CD4-positive, CD25-positive, alpha-beta regulatory T cell (primary cell): ENCODE results near the gene DND1. TPM values are rescaled to one million over a fixed set of nuclear protein-coding genes. Genes with fewer than 3 reads are reported as not detected.

ENCODE experiments used
- ATAC-seq, 2 donors: fragments of 150-1000 bp; cut with Tn5 transposase; one replicate each; pipeline ENCODE4 v1.10.0; 2021; ENCODE audit warnings: low read depth in 2 of 2, moderate number of reproducible peaks in 2 of 2, moderate library complexity in 1 of 2
- DNase-seq, 3 donors: peaks; one replicate each; pipeline versions ENCODE4 v3.0.0 to v3.0.0-alpha.2; 2012 to 2022; ENCODE audit warnings: mixed read lengths in 1 of 3
- H3K27ac ChIP-seq: one replicate; pipeline ENCODE4 v1.7.0; 2013; ENCODE audit warnings: mild to moderate bottlenecking, low read length; ENCODE audit not compliant: insufficient read depth, poor library complexity, severe bottlenecking
- H3K27me3 ChIP-seq: one replicate; pipeline ENCODE4 v1.7.0; 2013; ENCODE audit warnings: low read length; ENCODE audit not compliant: control insufficient read depth, insufficient read depth
- H3K36me3 ChIP-seq: one replicate; pipeline ENCODE4 v1.7.0; 2013; ENCODE audit warnings: mild to moderate bottlenecking, low read length, moderate library complexity; ENCODE audit not compliant: control insufficient read depth, insufficient read depth
- H3K4me1 ChIP-seq: 2 replicates; pipeline ENCODE4 v1.7.0; 2013; ENCODE audit warnings: mild to moderate bottlenecking, low read length; ENCODE audit not compliant: insufficient read depth, control insufficient read depth, poor library complexity, severe bottlenecking
- H3K4me3 ChIP-seq: one replicate; pipeline ENCODE4 v1.7.0; 2013; ENCODE audit warnings: low read depth, mild to moderate bottlenecking, low read length, moderate library complexity
- H3K9me3 ChIP-seq, 2 experiments: 1 replicate in 1 of 2; 2 replicates in 1 of 2; pipeline ENCODE4 v1.7.0; 2013; ENCODE audit warnings: low read length in 2 of 2, mild to moderate bottlenecking in 1 of 2, moderate library complexity in 1 of 2; ENCODE audit not compliant: control insufficient read depth in 2 of 2
- H3K27ac Mint-ChIP-seq, 3 donors: one replicate each; pipeline ENCODE4 v1.8.0; 2020 to 2022; ENCODE audit warnings: mild to moderate bottlenecking in 3 of 3, mixed read lengths in 3 of 3, moderate library complexity in 2 of 3
- H3K27me3 Mint-ChIP-seq: one replicate; pipeline ENCODE4 v1.8.0; 2022; ENCODE audit warnings: mild to moderate bottlenecking, mixed read lengths
- H3K36me3 Mint-ChIP-seq: one replicate; pipeline ENCODE4 v1.8.0; 2020; ENCODE audit warnings: mixed read lengths
- H3K4me1 Mint-ChIP-seq, 4 donors: one replicate each; pipeline ENCODE4 v1.8.0; 2020 to 2022; ENCODE audit warnings: mixed read lengths in 4 of 4, mild to moderate bottlenecking in 1 of 4
- H3K4me3 Mint-ChIP-seq, 4 donors: one replicate each; pipeline ENCODE4 v1.8.0; 2020 to 2022; ENCODE audit warnings: mild to moderate bottlenecking in 4 of 4, mixed read lengths in 4 of 4, moderate library complexity in 3 of 4
- H3K9me3 Mint-ChIP-seq, 7 donors: one replicate each; pipeline ENCODE4 v1.8.0; 2020 to 2022; ENCODE audit warnings: mixed read lengths in 7 of 7, mild to moderate bottlenecking in 3 of 7, moderate library complexity in 2 of 7
- polyA plus RNA-seq, 4 donors: library from polyadenylated mRNA; unstranded; fragments of 300-500 nt; fragmentation: Illumina TruSeq; gene quantifications; one replicate each; pipeline ENCODE4 v1.2.3, GENCODE V29; 2021
- total RNA-seq: library from RNA; stranded (reverse); gene quantifications from one replicate; pipeline ENCODE4 v1.2.3, GENCODE V29; 2022

The DND1 gene
- total and polyA plus RNA-seq, 5 donors from 2014 or later: 2.1 TPM; not detected in 4

DNA sequence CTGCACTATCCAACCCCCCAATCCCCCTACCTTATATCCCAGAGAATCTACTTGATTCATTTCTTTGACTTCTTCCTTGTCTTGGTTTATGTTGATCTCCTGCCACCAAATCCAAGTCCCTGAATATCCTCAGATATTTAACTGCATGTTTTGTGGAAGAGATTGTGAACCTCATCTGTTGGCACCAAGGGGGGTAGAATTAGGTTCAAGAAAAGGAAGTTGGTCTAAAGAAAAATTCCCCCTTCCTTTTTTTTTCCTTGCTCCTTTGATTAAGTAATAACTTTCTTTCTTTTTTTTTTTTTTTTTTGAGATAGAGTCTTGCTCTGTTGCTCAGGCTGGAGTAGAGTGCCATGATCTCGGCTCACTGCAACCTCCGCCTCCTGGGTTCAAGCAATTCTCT is 39.9 kb downstream of the DND1 start:
- H3K4me1 Mint-ChIP-seq: peaks cover 8 to 32% (median 19%) of the 10 kb centered on the region in 4 donors
- peaks cover 20% of the 10 kb centered on the region for H3K4me1 ChIP-seq
- no peaks in the 10 kb centered on the region for H3K36me3 ChIP-seq
- no peaks in the 10 kb centered on the region for H3K9me3 ChIP-seq
- H3K4me3 Mint-ChIP-seq: peak overlapping the region; percentile 82 to 93 (median 90)
- DNase-seq (no peak), ATAC-seq (no peak)
- no peak overlapping the region for H3K27ac ChIP-seq
- H3K27me3 Mint-ChIP-seq: peaks cover 29% of the 10 kb centered on the region
- peak overlapping the region; percentile 74 for H3K4me3 ChIP-seq
- peaks cover 0 to 1% (median 0%) of the 10 kb centered on the region in 7 donors for H3K9me3 Mint-ChIP-seq
- peak overlapping the region in 1 of 3 donors; percentile 64 for H3K27ac Mint-ChIP-seq
- no peaks in the 10 kb centered on the region for H3K36me3 Mint-ChIP-seq
- H3K27me3 ChIP-seq: peaks cover 10% of the 10 kb centered on the region

DNA sequence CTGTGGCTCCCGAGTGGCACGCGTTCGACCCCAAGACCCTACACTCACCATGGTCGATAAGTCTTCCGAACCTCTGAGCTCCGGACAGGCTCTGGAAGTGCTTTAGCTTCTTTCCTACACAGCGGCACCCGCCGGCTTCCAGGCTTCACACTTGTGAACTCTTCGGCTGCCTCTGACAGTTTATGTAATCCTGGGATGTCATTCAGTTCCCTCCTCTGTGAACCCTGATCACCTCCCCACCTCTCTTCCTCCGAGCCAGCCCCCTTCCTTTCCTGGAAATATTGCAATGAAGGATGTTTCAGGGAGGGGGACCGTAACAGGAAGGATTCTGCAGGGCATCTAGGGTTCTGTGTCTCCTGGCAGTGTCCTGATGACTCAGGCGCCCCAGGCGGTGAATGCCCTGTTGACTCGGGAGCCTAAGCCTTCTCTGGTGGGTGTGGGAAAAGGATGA is 40.3 kb downstream of the DND1 start, which contains the start of gene CD14:
Gene CD14 (minus strand): TSS at position 155 of the 451 bp plus-strand sequence. CDS start 104 bp downstream, at position 51.
- Mint-ChIP-seq H3K4me1 (peaks cover 6 to 28% (median 19%) of the 10 kb centered on the region in 4 donors), H3K36me3 (no peaks in the 10 kb centered on the region), H3K9me3 (peaks cover 0 to 4% (median 0%) of the 10 kb centered on the region in 7 donors), H3K27me3 (peaks cover 29% of the 10 kb centered on the region), H3K4me3 (peak within 1 kb of the TSS; percentile 82 to 93 (median 90)), H3K27ac (peak within 1 kb of the TSS; percentile 64 to 83 (median 75))
- no peak for DNase-seq
- ATAC-seq: peak; percentile 7 to 9
- H3K27me3 ChIP-seq: peaks cover 10% of the 10 kb centered on the region
- H3K9me3 ChIP-seq: no peaks in the 10 kb centered on the region
- H3K27ac ChIP-seq: no peak within 1 kb of the TSS
- H3K4me3 ChIP-seq: peak within 1 kb of the TSS; percentile 74
- H3K36me3 ChIP-seq: no peaks in the 10 kb centered on the region
- peaks cover 20% of the 10 kb centered on the region for H3K4me1 ChIP-seq

DNA sequence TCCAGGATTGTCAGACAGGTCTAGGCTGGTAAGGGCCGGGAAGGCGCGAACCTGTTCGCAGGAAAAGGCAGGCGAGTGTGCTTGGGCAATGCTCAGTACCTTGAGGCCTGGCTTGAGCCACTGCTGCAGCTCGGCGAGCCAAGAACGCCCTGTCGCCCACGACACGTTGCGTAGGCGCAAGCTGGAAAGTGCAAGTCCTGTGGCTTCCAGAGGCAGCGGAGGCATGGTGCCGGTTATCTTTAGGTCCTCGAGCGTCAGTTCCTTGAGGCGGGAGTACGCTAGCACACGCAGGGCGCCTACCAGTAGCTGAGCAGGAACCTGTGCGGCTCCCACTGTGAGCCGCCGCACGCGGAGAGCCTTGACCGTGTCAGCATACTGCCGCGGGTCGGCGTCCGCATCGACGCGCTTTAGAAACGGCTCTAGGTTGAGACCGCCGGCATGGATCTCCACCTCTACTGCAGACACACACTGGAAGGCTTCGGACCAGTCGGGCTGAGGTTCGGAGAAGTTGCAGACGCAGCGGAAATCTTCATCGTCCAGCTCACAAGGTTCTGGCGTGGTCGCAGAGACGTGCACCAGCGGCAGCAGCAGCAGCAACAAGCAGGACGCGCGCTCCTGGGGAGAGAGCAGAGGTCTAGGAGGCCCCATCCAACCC is 40.9 kb downstream of the DND1 start:
- Mint-ChIP-seq H3K4me3 (peak overlapping the region; percentile 82 to 93 (median 90)), H3K9me3 (peaks cover 0 to 7% (median 0%) of the 10 kb centered on the region in 7 donors), H3K4me1 (peaks cover 6 to 28% (median 18%) of the 10 kb centered on the region in 4 donors), H3K27me3 (peaks cover 29% of the 10 kb centered on the region), H3K27ac (peak overlapping the region; percentile 64 to 83 (median 75)), H3K36me3 (no peaks in the 10 kb centered on the region)
- Histone ChIP-seq H3K4me3 (peak overlapping the region; percentile 74), H3K36me3 (no peaks in the 10 kb centered on the region), H3K9me3 (no peaks in the 10 kb centered on the region), H3K4me1 (peaks cover 20% of the 10 kb centered on the region), H3K27me3 (peaks cover 10% of the 10 kb centered on the region), H3K27ac (no peak overlapping the region)
- peak; percentile 74 to 81 for ATAC-seq
- peak; percentile 35 to 74 (median 52) for DNase-seq

DNA sequence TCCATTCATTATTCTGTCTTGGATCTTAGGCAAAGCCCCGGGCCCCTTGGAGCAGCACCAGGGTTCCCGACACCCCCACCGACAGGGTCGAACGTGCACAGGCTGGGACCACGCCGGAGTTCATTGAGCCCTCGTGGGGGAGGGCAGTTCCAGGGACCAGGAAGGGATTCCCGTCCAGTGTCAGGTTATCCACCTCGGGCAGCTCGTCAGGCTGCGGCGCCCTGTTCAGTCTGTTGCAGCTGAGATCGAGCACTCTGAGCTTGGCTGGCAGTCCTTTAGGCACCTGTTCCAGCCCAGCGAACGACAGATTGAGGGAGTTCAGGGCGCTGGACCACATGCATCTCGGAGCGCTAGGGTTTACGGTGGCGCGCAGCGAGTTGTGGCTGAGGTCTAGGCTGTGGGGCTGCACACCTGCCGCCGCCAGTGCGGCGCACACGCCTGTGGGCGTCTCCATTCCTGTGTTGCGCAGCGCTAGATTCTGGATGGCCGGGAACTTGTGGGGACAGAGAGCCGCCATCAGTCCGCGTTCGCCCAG is 41.5 kb downstream of the DND1 start:
- H3K4me1 ChIP-seq: peaks cover 20% of the 10 kb centered on the region
- H3K27me3 ChIP-seq: peaks cover 10% of the 10 kb centered on the region
- peak; percentile 61 to 64 for ATAC-seq
- peak in 2 of 3 donors; percentile 38 to 49 for DNase-seq
- H3K27ac Mint-ChIP-seq: peak overlapping the region; percentile 60 to 83 (median 64)
- H3K4me3 ChIP-seq: peak overlapping the region; percentile 74
- no peak overlapping the region for H3K27ac ChIP-seq
- peak overlapping the region; percentile 82 to 93 (median 90) for H3K4me3 Mint-ChIP-seq
- peaks cover 6 to 27% (median 16%) of the 10 kb centered on the region in 4 donors for H3K4me1 Mint-ChIP-seq
- H3K36me3 Mint-ChIP-seq: no peaks in the 10 kb centered on the region
- H3K9me3 Mint-ChIP-seq: peaks cover 0 to 8% (median 0%) of the 10 kb centered on the region in 7 donors
- H3K27me3 Mint-ChIP-seq: peaks cover 29% of the 10 kb centered on the region
- H3K36me3 ChIP-seq: no peaks in the 10 kb centered on the region
- no peaks in the 10 kb centered on the region for H3K9me3 ChIP-seq

DNA sequence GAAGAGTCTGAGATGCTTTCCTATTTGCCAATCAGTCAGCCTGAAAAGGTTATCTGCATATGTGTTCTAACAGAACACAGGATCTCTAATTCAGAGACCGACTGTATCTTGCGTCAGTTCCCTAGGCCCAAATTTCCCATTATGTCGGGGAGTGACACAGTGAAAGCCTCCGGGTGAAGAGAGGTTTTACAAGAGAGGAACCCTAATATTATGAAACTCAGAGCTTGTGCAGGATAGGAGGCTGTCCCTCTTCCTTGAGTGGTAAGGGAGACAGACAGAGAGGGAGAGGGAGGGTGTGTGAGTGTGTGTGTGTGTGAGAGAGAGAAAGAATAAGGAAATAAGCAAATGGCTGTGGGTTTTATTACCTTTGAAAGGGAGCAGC is 42.3 kb downstream of the DND1 start:
- ATAC-seq: no peak
- H3K9me3 Mint-ChIP-seq: peaks cover 0 to 8% (median 0%) of the 10 kb centered on the region in 7 donors
- DNase-seq: no peak
- Histone ChIP-seq H3K9me3 (no peaks in the 10 kb centered on the region), H3K36me3 (no peaks in the 10 kb centered on the region), H3K4me3 (no peak overlapping the region), H3K27me3 (peaks cover 10% of the 10 kb centered on the region), H3K27ac (no peak overlapping the region), H3K4me1 (peaks cover 20% of the 10 kb centered on the region)
- peaks cover 29% of the 10 kb centered on the region for H3K27me3 Mint-ChIP-seq
- H3K36me3 Mint-ChIP-seq: no peaks in the 10 kb centered on the region
- H3K27ac Mint-ChIP-seq: peak overlapping the region in 1 of 3 donors; percentile 46
- H3K4me1 Mint-ChIP-seq: peaks cover 4 to 27% (median 15%) of the 10 kb centered on the region in 4 donors
- peak overlapping the region; percentile 10 to 85 (median 63) for H3K4me3 Mint-ChIP-seq

DNA sequence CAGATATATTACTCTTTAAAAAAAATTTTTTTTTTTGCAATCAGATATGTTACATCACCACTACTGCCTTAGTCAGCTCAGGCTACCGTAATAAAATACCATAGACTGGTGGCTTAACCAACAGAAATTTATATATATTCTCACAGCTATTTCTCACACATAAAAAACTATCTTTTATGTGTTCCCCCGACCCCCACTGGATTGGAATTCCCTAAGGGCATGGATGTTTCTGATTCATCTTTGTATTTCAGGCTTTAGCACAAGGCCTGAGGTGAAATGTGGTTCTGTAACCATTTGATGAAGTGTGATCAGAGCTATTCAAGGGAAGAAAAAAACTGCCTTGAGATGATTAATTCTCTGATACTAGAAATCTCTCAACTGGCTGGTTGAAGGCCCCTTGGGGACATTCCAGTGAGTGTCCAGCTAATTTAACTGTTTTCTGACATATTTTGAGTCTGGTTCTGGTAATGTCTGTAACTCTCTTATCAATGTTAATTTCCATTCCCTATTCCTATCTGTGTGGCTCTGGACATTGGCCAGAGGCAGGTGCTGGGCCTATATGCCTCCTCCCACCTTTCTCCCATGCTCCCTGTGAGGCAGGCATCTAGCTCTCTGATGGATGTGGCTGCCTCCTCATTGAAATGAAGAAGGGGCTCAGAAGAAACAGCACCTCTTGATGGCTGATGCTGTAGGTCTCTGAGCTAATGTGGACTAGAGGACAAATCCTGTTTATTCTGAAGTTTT is 42.9 kb downstream of the DND1 start:
- Mint-ChIP-seq H3K27ac (no peak overlapping the region), H3K9me3 (peaks cover 0 to 8% (median 0%) of the 10 kb centered on the region in 7 donors), H3K4me1 (peaks cover 4 to 27% (median 13%) of the 10 kb centered on the region in 4 donors), H3K4me3 (peak overlapping the region in 2 of 4 donors; percentile 82 to 85), H3K27me3 (peaks cover 30% of the 10 kb centered on the region), H3K36me3 (no peaks in the 10 kb centered on the region)
- ATAC-seq: no peak
- Histone ChIP-seq H3K9me3 (no peaks in the 10 kb centered on the region), H3K4me1 (peaks cover 20% of the 10 kb centered on the region), H3K27ac (no peak overlapping the region), H3K4me3 (no peak overlapping the region), H3K27me3 (peaks cover 10% of the 10 kb centered on the region), H3K36me3 (no peaks in the 10 kb centered on the region)
- DNase-seq: no peak

DNA sequence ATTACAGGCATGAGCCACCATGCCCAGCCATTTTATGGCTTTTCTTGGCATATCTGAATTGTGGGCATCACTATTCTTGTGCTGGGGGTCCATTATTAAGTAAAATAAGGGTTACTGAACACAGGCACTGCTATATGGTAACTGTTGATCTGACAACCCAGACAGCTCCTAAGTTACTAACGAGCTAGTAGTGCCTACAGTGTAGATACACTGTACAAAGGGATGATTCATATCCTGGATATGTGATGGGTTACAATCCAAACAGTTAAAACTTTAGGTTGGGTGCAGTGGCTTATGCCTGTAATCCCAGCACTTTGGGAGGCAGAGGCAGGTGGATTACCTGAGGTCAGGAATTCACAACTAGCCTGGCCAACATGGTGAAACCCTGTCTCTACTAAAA is 44.7 kb downstream of the DND1 start:
- Mint-ChIP-seq H3K9me3 (peaks cover 0 to 8% (median 0%) of the 10 kb centered on the region in 7 donors), H3K27me3 (peaks cover 32% of the 10 kb centered on the region), H3K4me3 (no peak overlapping the region), H3K4me1 (peaks cover 3 to 24% (median 11%) of the 10 kb centered on the region in 4 donors), H3K36me3 (no peaks in the 10 kb centered on the region), H3K27ac (no peak overlapping the region)
- Histone ChIP-seq H3K4me3 (no peak overlapping the region), H3K27ac (no peak overlapping the region), H3K27me3 (peaks cover 8% of the 10 kb centered on the region), H3K36me3 (no peaks in the 10 kb centered on the region), H3K9me3 (no peaks in the 10 kb centered on the region), H3K4me1 (peaks cover 20% of the 10 kb centered on the region)
- no peak for ATAC-seq
- no peak for DNase-seq
